Erythroblast (primary cell): ENCODE data around the gene PRKRA.

Experiments
- GATA1 ChIP-seq: IDR thresholded peaks from 2 replicates; pipeline ENCODE4 v1.6.1; 2011; ENCODE audit warnings: low read depth, mild to moderate bottlenecking, control low read depth, low read length, moderate library complexity
- POLR2A ChIP-seq: IDR thresholded peaks from 2 replicates; pipeline ENCODE4 v1.6.1; 2011; ENCODE audit warnings: mild to moderate bottlenecking, low read length

- TF ChIP-seq POLR2A: no peak
- TF ChIP-seq GATA1: no peak
These were observed 41.7 kb downstream of the PRKRA start for GRCh38 chr2:178409261-178409660.
